GM13976 (cell line): Measurements from ENCODE around the gene DEFB128.
A peak's percentile ranks its signal among the peaks of the same experiment; 100 is the strongest.
"Not testable (repeated sequence)": the region's sequence is repeated elsewhere in the genome, so short reads cannot be mapped to it uniquely, and the experiment has no call there.

ENCODE experiments used
- DNase-seq: peaks from one replicate; pipeline ENCODE4 v3.0.0; 2012; ENCODE audit warnings: low spot score
- CTCF ChIP-seq: IDR thresholded peaks from 2 replicates; pipeline ENCODE4 v1.5.1; 2012; ENCODE audit warnings: borderline replicate concordance, mild to moderate bottlenecking; ENCODE audit not compliant: insufficient read depth; ENCODE audit errors: extremely low read depth, missing control alignments, control extremely low read depth
- in situ Hi-C: fragments of 300-500 bp; cut with MboI; formaldehyde crosslinking; loops from one replicate; pipeline ENCODE4 v1.12.0; 2022; ENCODE audit warnings: low sequenced_read_pairs, mixed read lengths, inconsistent platforms; ENCODE audit not compliant: unreplicated experiment

The DEFB128 gene

GRCh38 chr20:208942-209566 lies 19.5 kb upstream of the DEFB128 start:
- in situ Hi-C loops: no loop called here
- peak; percentile 40 for DNase-seq
- peak; percentile 43 for TF ChIP-seq CTCF

- DNase-seq, in situ Hi-C loops: not testable (repeated sequence)
Observed at GRCh38 chr20:203630-204029, 14.1 kb upstream of the DEFB128 start.

GRCh38 chr20:199996-200395 lies 10.5 kb upstream of the DEFB128 start:
- no peak for DNase-seq
- in situ Hi-C loops: no loop called here
- no peak for TF ChIP-seq CTCF

GRCh38 chr20:198225-198624 lies 8.7 kb upstream of the DEFB128 start:
- no peak for TF ChIP-seq CTCF

GRCh38 chr20:187733-188132 lies 1.8 kb downstream of the DEFB128 start:
- TF ChIP-seq CTCF: no peak
- in situ Hi-C loops: no loop called here
- DNase-seq: no peak

More at GRCh38 chr20:198225-198624, 8.7 kb upstream of the DEFB128 start:
- in situ Hi-C loops: no loop called here
- no peak for DNase-seq

- in situ Hi-C loops: no loop called here
- TF ChIP-seq CTCF: no peak
- no peak for DNase-seq
Observed at GRCh38 chr20:184288-184687, 5.2 kb downstream of the DEFB128 start.

DNA sequence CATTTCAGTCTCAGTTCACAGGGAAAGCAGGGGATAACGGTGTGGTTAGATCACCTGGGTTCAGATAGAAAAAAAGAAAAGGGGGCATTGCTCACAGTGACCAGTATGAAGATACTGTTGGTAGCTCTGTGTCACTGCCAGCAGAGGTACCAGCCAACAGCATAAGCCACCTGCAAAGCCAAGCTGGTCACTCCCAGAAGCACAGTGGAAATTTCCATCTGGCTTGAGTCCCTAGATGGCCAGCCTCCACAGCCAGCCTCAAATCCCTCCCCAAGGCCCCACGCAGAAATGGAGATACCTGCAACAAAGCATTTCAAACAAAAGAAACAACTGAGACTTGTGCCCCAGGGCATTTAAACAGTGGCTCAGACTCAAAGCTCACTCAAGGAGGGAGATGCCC lies 20.6 kb downstream of the DEFB128 start:
- TF ChIP-seq CTCF: no peak
- DNase-seq: no peak
- in situ Hi-C loops: no loop called here
